Fibroblast of pulmonary artery (primary cell): Measurements from ENCODE around the gene RAPSN.

Experiments used
- DNase-seq: peaks from one replicate; pipeline ENCODE4 v3.0.0-alpha.2; 2010; ENCODE audit warnings: low read depth
- H3K4me3 ChIP-seq: replicated peaks from 2 replicates; pipeline ENCODE4 v1.5.1; 2011; ENCODE audit warnings: low read depth, mild to moderate bottlenecking, control low read depth, low read length, moderate library complexity
- TF ChIP-seq, protein P1 (sequence below): IDR thresholded peaks from 2 replicates; pipeline ENCODE4 v1.5.1; 2011; ENCODE audit warnings: mild to moderate bottlenecking, control low read depth, low read length, inconsistent platforms; ENCODE audit errors: missing control alignments

Gene RAPSN

DNA sequence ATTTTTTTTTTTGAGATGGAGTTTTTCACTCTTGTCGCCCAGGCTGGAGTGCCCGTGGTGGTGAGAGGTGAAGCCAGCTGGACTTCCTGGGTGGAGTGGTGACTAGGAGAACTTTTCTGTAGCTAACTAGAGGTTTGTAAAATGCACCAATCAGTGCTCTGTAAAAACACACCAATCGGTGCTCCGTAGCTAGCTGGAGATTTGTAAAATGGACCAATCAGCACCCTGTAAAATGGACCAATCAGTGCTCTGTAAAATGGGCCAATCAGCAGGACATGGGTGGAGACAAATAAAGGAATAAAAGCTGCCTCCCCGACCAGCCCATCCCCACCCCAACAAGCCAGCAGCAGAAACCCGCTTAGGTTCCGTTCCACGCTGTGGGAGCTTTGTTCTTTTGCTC is 4.4 kb upstream of the RAPSN start:
- TF ChIP-seq, protein P1, sequence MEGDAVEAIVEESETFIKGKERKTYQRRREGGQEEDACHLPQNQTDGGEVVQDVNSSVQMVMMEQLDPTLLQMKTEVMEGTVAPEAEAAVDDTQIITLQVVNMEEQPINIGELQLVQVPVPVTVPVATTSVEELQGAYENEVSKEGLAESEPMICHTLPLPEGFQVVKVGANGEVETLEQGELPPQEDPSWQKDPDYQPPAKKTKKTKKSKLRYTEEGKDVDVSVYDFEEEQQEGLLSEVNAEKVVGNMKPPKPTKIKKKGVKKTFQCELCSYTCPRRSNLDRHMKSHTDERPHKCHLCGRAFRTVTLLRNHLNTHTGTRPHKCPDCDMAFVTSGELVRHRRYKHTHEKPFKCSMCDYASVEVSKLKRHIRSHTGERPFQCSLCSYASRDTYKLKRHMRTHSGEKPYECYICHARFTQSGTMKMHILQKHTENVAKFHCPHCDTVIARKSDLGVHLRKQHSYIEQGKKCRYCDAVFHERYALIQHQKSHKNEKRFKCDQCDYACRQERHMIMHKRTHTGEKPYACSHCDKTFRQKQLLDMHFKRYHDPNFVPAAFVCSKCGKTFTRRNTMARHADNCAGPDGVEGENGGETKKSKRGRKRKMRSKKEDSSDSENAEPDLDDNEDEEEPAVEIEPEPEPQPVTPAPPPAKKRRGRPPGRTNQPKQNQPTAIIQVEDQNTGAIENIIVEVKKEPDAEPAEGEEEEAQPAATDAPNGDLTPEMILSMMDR: no peak
- H3K4me3 ChIP-seq: no peak overlapping the region

DNA sequence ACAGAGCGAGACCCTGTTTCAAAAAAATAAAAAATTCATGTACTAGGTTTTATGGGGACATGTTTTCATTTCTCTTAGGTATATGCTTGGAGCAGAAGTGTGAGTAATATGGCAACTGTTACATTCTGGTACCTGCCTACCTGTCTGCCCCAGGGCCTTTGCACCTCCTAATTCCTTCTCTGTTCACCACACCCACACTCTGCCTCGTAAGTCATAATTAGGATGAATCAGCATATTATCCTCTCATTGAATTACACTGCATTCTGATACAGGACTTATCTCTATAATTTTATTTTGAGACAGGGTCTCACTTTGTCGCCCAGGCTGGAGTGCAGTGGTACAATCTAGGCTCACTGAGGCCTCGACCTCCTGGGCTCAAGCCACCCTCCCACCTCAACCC is 3.1 kb upstream of the RAPSN start:
- DNase-seq: no peak
- TF ChIP-seq, protein P1: no peak
- no peak overlapping the region for H3K4me3 ChIP-seq

More for the DNA sequence above, 4.4 kb upstream of the RAPSN start:
- no peak for DNase-seq

DNA sequence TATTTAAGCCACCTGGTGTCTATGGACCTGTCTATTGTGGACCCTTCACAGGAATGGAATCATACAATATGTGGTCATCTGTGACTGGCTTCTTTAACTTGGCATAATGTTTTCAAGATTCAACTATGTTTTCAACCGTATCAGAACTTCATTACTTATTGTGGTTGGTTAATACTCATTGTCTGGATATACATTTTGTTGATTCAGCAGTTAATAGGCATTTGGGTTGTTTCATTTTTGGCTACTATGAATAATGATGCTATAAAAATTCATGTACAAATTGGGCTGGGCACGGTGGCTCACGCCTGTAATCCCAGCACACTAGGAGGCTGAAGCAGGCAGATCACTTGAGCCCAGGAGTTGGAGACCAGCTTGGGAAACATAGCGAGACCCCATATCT is 2.5 kb upstream of the RAPSN start:
- TF ChIP-seq, protein P1: no peak
- DNase-seq: no peak
- H3K4me3 ChIP-seq: no peak overlapping the region

DNA sequence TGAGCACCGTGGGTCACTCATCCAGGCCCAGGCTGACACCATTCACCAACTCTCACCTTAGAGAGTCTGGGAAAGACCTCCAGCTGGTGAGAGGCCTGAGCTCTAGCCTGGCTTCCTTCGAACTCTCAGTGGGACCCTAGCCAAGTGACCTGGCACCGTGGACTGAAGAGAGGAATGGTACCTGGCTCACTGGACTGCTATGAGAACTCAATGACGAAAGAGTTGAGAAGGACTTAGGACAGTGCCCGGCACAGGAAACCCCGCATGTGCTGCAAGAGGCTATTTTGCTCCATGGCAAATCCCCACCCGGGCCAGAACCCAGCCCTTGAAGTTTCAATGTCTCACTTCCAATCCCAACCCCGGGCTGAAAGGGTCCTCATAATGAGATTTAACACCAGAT is 605 bp upstream of the RAPSN start:
- TF ChIP-seq, protein P1: no peak
- no peak overlapping the region for H3K4me3 ChIP-seq
- DNase-seq: no peak

DNA sequence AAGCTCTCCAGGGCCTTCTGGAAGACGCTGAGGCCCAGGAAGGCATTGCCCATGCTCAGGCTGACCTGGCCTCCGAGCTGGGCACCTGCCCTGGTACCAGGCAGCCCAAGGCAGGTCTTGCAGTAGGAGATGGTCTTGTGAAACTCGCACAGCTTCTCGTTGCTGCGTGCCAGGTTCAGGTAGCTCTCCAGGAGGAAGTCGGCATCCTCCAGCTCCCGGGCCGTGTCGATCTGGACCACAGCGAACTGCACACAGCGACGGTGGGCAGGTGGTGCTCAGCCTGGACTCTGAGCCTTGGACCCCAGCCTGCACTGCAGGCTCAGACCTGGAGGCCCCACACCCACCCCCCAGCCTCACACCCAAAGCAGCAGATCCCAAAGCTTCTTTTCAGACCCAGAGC is 1.0 kb downstream of the RAPSN start:
- H3K4me3 ChIP-seq: no peak overlapping the region
- no peak for DNase-seq
- TF ChIP-seq, protein P1: no peak

DNA sequence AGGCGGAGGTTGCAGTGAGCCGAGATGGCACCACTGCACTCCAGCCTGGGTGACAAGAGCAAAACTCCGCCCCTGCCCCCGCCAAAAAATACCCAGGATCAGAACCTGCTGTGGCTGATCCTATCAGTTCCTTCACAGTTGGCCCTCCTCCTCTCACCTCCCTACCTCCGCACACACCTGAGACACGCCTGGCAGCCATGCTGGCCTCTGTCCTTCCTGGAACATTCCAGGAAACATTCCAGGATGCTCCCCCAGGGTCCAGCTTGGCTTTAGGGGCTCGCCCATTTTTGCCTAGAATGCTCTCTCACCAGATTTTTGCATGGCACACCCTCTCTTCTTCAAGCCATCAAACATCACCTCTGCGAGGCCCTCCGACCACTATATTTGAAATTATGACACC is 2.1 kb downstream of the RAPSN start:
- TF ChIP-seq, protein P1: no peak
- H3K4me3 ChIP-seq: no peak overlapping the region
- no peak for DNase-seq

DNA sequence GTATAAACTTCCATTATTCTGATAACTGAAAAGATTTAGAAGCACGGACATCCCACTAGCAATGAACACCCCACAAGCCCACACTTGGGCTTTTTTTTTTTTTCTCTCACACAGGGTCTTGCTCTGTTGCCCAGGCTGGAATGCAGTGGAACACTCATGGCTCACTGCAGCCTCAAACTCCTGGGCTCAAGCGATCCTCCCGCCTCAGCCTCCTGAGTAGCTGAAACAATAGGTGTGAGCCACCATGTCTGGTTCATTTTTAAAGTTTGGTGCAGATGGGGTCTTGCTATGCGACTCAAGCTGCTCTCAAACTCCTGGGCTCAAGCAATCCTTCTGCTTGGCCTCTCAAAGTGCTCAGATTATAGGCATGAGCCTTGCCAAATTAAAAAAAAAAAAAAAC is 3.1 kb downstream of the RAPSN start:
- TF ChIP-seq, protein P1: no peak
- DNase-seq: no peak
- H3K4me3 ChIP-seq: no peak overlapping the region
